Panc1 (cell line): ENCODE data around the gene CNNM4. TPM values are rescaled to one million over a fixed set of nuclear protein-coding genes. Genes with fewer than 3 reads are reported as not detected.

ENCODE experiments used
- ATAC-seq: fragments of 200-7000 bp; cut with Tn5 transposase; 2 replicates; pipeline ENCODE4 v1.9.1; 2020; ENCODE audit warnings: mild to moderate bottlenecking, moderate library complexity
- BruUV-seq: library from RNA; stranded (reverse); fragments of 400-500 nt; replicated peaks from 2 replicates; lab custom pipeline; 2021; lab: Mats Ljungman, UMichigan
- CTCF ChIA-PET: fragments of 300-600 bp; sonication (Branson Sonifier 250); formaldehyde crosslinking; loops from one replicate; lab custom pipeline; 2022; ENCODE audit warnings: antibody characterized with exemption; lab: Charles Lee
- POLR2A ChIA-PET: fragments of 300-600 bp; sonication (Branson Sonifier 250); formaldehyde crosslinking; loops from one replicate; lab custom pipeline; 2022; ENCODE audit warnings: antibody characterized with exemption; lab: Charles Lee
- DNase-seq: peaks from one replicate; pipeline ENCODE4 v3.0.0-alpha.2; 2010; ENCODE audit warnings: low read depth, low spot score
- H3K27ac ChIP-seq: 2 replicates; pipeline ENCODE4 v1.5.1; 2011; ENCODE audit warnings: mild to moderate bottlenecking, low read length, inconsistent platforms
- H3K27me3 ChIP-seq: fragments of 200-500 bp; sonication (Bioruptor generic); 2 replicates; pipeline ENCODE4 v1.6.0; 2014; ENCODE audit warnings: low read length, inconsistent platforms; ENCODE audit not compliant: control insufficient read depth, insufficient read depth
- H3K36me3 ChIP-seq: fragments of 200-500 bp; sonication (Bioruptor generic); 2 replicates; pipeline ENCODE4 v1.5.1; 2014; ENCODE audit warnings: inconsistent platforms, mild to moderate bottlenecking, low read length, moderate library complexity; ENCODE audit not compliant: control insufficient read depth, insufficient read depth
- H3K4me1 ChIP-seq: 2 replicates; pipeline ENCODE4 v1.5.1; 2011; ENCODE audit warnings: inconsistent platforms, mild to moderate bottlenecking, low read length, moderate library complexity; ENCODE audit not compliant: control insufficient read depth, insufficient read depth
- H3K4me3 ChIP-seq, 2 experiments: 2 replicates each; pipeline ENCODE4 v1.5.1; 2011 to 2012; ENCODE audit warnings: low read depth in 2 of 2, low read length in 2 of 2, mild to moderate bottlenecking in 2 of 2, inconsistent platforms in 1 of 2, moderate library complexity in 1 of 2
- H3K9me3 ChIP-seq: fragments of 200-500 bp; sonication (Bioruptor generic); 2 replicates; pipeline ENCODE4 v1.5.1; 2014; ENCODE audit warnings: low read depth, mild to moderate bottlenecking, inconsistent platforms, low read length, moderate library complexity; ENCODE audit not compliant: control insufficient read depth, insufficient read depth
- CTCF ChIP-seq: fragments of 450-650 bp; IDR thresholded peaks from 2 replicates; pipeline ENCODE4 v1.5.1; 2017; ENCODE audit warnings: mild to moderate bottlenecking
- POLR2AphosphoS5 ChIP-seq: IDR thresholded peaks from 2 replicates; pipeline ENCODE4 v1.6.1; 2012; ENCODE audit warnings: mild to moderate bottlenecking, low read depth, low read length, moderate library complexity
- REST ChIP-seq, 2 experiments: IDR thresholded peaks; 2 replicates each; pipeline ENCODE4 v1.6.1; 2011 to 2012; ENCODE audit warnings: low read depth in 2 of 2, control low read depth in 1 of 2, low read length in 1 of 2, mild to moderate bottlenecking in 1 of 2, moderate library complexity in 1 of 2; ENCODE audit not compliant: insufficient read depth in 1 of 2
- SIN3A ChIP-seq: IDR thresholded peaks from 2 replicates; pipeline ENCODE4 v1.6.1; 2012; ENCODE audit warnings: low read depth, mild to moderate bottlenecking, low read length, moderate library complexity, borderline replicate concordance; ENCODE audit not compliant: insufficient read depth
- TCF7L2 ChIP-seq: IDR thresholded peaks from 2 replicates; pipeline ENCODE4 v1.6.1; 2011; ENCODE audit warnings: mild to moderate bottlenecking, low read depth, low read length, inconsistent platforms
- in situ Hi-C: cut with HindIII; loops from 2 replicates; pipeline ENCODE4 v1.10.0; 2016; ENCODE audit warnings: low sequenced_read_pairs, low pct_unique_long_range_greater_than_20kb
- intact Hi-C: fragments of 100-400 bp; cut with micrococcal nuclease; formaldehyde crosslinking; loops from one replicate; pipeline ENCODE4 v1.10.0; 2022; ENCODE audit not compliant: unreplicated experiment
- total RNA-seq: library from RNA; stranded (reverse); gene quantifications from one replicate; pipeline ENCODE4 v1.2.1, GENCODE V29; 2021; ENCODE audit not compliant: unreplicated experiment

CNNM4 gene
- total RNA-seq, 1 experiment from 2014 or later: 15.7 TPM

- in situ Hi-C loops (no loop called here), intact Hi-C loops (no loop called here)
- Histone ChIP-seq H3K9me3 (no peaks in the 10 kb centered on the region), H3K27ac (no peak overlapping the region), H3K4me1 (no peaks in the 10 kb centered on the region), H3K27me3 (no peaks in the 10 kb centered on the region), H3K36me3 (peaks cover 3% of the 10 kb centered on the region), H3K4me3 (no peak overlapping the region)
- TF ChIP-seq TCF7L2 (no peak), POLR2AphosphoS5 (no peak), CTCF (no peak), REST (IDR thresholded peaks at IDR 0.05; ENCODE audit: insufficient read depth in 1 of 2, low read depth in 2 of 2, low read length in 1 of 2) (no peak), SIN3A (no peak)
- ATAC-seq (no peak), DNase-seq (no peak)
- ChIA-PET POLR2A (interaction anchor here (0.5 kb wide), 1 partner anchor 726 kb away, joined by 8 read pairs; no protein-coding TSS in a partner anchor), CTCF (no interaction called here)
- no TSS peak for BruUV-seq
These were observed 72.2 kb downstream of the CNNM4 start for GRCh38 chr2:96832754-96833507.

- H3K9me3 ChIP-seq: no peaks in the 10 kb centered on the region
- no peak for ATAC-seq
- intact Hi-C loops (no loop called here), in situ Hi-C loops (no loop called here)
- no TSS peak for BruUV-seq
- H3K36me3 ChIP-seq: peaks cover 3% of the 10 kb centered on the region; the same call in 1 of the 2 replicates
- no peak for DNase-seq
- CTCF ChIA-PET: no interaction called here
- POLR2A ChIA-PET: interaction anchor here (0.6 to 0.7 kb wide), 3 partner anchors 16 to 67 kb away, joined by 3 to 16 read pairs (median 5); no protein-coding TSS in a partner anchor
- no peaks in the 10 kb centered on the region for H3K4me1 ChIP-seq
- TF ChIP-seq POLR2AphosphoS5: no peak
- no peak for TF ChIP-seq REST (IDR thresholded peaks at IDR 0.05; ENCODE audit: insufficient read depth in 1 of 2, low read depth in 2 of 2, low read length in 1 of 2)
- no peak for TF ChIP-seq SIN3A
- TF ChIP-seq CTCF: no peak
- no peak for TF ChIP-seq TCF7L2
- no peak overlapping the region for H3K27ac ChIP-seq
- no peak overlapping the region for H3K4me3 ChIP-seq
- H3K27me3 ChIP-seq: no peaks in the 10 kb centered on the region
These were observed 75.1 kb downstream of the CNNM4 start for GRCh38 chr2:96835830-96836229.
